ENCODE data around the gene SNX17. TPM values are rescaled to one million over a fixed set of nuclear protein-coding genes. Genes with fewer than 3 reads are reported as not detected.

Gene SNX17
- 137 and 174 TPM in 2 replicates for total RNA-seq

GRCh38 chr2:27370026-27370815 is at the start of gene SNX17, which contains the start of gene EIF2B4:
TSS of gene SNX17 (plus strand) at chr2:27370616. CDS start at chr2:27370744, 128 bp downstream.
TSS of gene EIF2B4 (minus strand) at chr2:27370338. CDS start at chr2:27370314, 24 bp downstream.

GRCh38 chr2:27322766-27323595 is 47.4 kb upstream of the SNX17 start, which contains the start of gene MPV17:
TSS of gene MPV17 (minus strand) at chr2:27323097. CDS start at chr2:27322517, 580 bp downstream.

GRCh38 chr2:27356382-27357181 is 13.8 kb upstream of the SNX17 start, which contains the start of gene GTF3C2:
TSS of gene GTF3C2 (minus strand) at chr2:27356764. CDS start at chr2:27343554, 13,210 bp downstream.

GRCh38 chr2:27380626-27381545 is 10.5 kb downstream of the SNX17 start, which contains the start of gene ZNF513:
TSS of gene ZNF513 (minus strand) at chr2:27380734. CDS start at chr2:27380526, 208 bp downstream.

GRCh38 chr2:27409321-27410073 is 39.1 kb downstream of the SNX17 start, which contains the start of gene PPM1G:
TSS of gene PPM1G (minus strand) at chr2:27409591. CDS start at chr2:27409422, 169 bp downstream.

Other genes with a start within 250 kb of the SNX17 start
- under 0.01 and 0.28 TPM in 2 replicates for gene ABHD1, start 246.8 kb upstream of the SNX17 start, total RNA-seq
- gene PREB, start 236.0 kb upstream of the SNX17 start, total RNA-seq, result 44.5 and 53.3 TPM in 2 replicates
- gene PRR30, start 231.2 kb upstream of the SNX17 start, total RNA-seq, result not detected in 2 replicates
- gene TCF23, start 221.6 kb upstream of the SNX17 start, total RNA-seq, result not detected in 2 replicates
- 136 and 240 TPM in 2 replicates for gene ATRAID, start 158.6 kb upstream of the SNX17 start, total RNA-seq
- gene SLC5A6, start 158.3 kb upstream of the SNX17 start, total RNA-seq, result 14.9 and 30.3 TPM in 2 replicates
- gene CAD, start 153.2 kb upstream of the SNX17 start, total RNA-seq, result 22.6 and 47.9 TPM in 2 replicates
- gene SLC30A3, start 107.6 kb upstream of the SNX17 start, total RNA-seq, result under 0.01 and 0.19 TPM in 2 replicates
- not detected in 2 replicates for gene DNAJC5G, start 95.2 kb upstream of the SNX17 start, total RNA-seq
- gene TRIM54, start 88.2 kb upstream of the SNX17 start, total RNA-seq, result under 0.01 TPM in 1 of 2 replicates, not detected in the other
- 0.38 and 1.1 TPM in 2 replicates for gene UCN, start 62.2 kb upstream of the SNX17 start, total RNA-seq
- gene MPV17, start 47.5 kb upstream of the SNX17 start, total RNA-seq, result 56.2 and 77.5 TPM in 2 replicates
- 14.1 and 19.2 TPM in 2 replicates for gene GTF3C2, start 13.9 kb upstream of the SNX17 start, total RNA-seq
- gene EIF2B4, start 278 bp upstream of the SNX17 start, total RNA-seq, result 21.7 and 50.4 TPM in 2 replicates
- 6.8 and 7.1 TPM in 2 replicates for gene ZNF513, start 10.1 kb downstream of the SNX17 start, total RNA-seq
- gene PPM1G, start 39.0 kb downstream of the SNX17 start, total RNA-seq, result 59.5 and 167 TPM in 2 replicates
- 100 and 134 TPM in 2 replicates for gene NRBP1, start 58.0 kb downstream of the SNX17 start, total RNA-seq
- not detected in 2 replicates for gene KRTCAP3, start 71.8 kb downstream of the SNX17 start, total RNA-seq
- 23.6 and 26.8 TPM in 2 replicates for gene IFT172, start 119.1 kb downstream of the SNX17 start, total RNA-seq
- gene FNDC4, start 124.6 kb downstream of the SNX17 start, total RNA-seq, result 21.7 and 24.5 TPM in 2 replicates
- 1.1 and 1.9 TPM in 2 replicates for gene GCKR, start 126.2 kb downstream of the SNX17 start, total RNA-seq
- gene ZNF512, start 212.4 kb downstream of the SNX17 start, total RNA-seq, result 21.1 and 30.4 TPM in 2 replicates